Ascending aorta (tissue), 2 donors: ENCODE measurements around the gene TRAF6. TPM values are rescaled to one million over a fixed set of nuclear protein-coding genes. Genes with fewer than 3 reads are reported as not detected.

Source experiments
- DNase-seq, 2 donors: peaks; one replicate each; pipeline ENCODE4 v3.0.0-alpha.2; 2019; ENCODE audit warnings: low spot score in 2 of 2
- H3K27ac ChIP-seq, 2 donors: fragments of 200-600 bp; sonication (generic); one replicate each; pipeline ENCODE4 v1.5.1; 2016 to 2017; ENCODE audit warnings: mild to moderate bottlenecking in 1 of 2
- H3K27me3 ChIP-seq: fragments of 200-600 bp; sonication (generic); one replicate; pipeline ENCODE4 v1.5.1; 2017
- H3K36me3 ChIP-seq, 2 donors: fragments of 200-600 bp; sonication (generic); one replicate each; pipeline ENCODE4 v1.5.1; 2016
- H3K4me1 ChIP-seq, 2 donors: fragments of 200-600 bp; sonication (generic); one replicate each; pipeline ENCODE4 v1.5.1; 2016 to 2017; ENCODE audit warnings: mild to moderate bottlenecking in 1 of 2
- H3K4me3 ChIP-seq, 2 donors: fragments of 200-600 bp; sonication (generic); one replicate each; pipeline ENCODE4 v1.5.1; 2016 to 2017; ENCODE audit warnings: mild to moderate bottlenecking in 1 of 2
- H3K9me3 ChIP-seq, 2 donors: fragments of 200-600 bp; sonication (generic); one replicate each; pipeline ENCODE4 v1.5.1; 2016
- intact Hi-C: fragments of 100-400 bp; cut with DNase I; formaldehyde crosslinking; loops from one replicate; pipeline ENCODE4 v1.15.1; 2023
- total RNA-seq: library from RNA; depleted of rRNA; stranded (reverse); fragments of >200 nt; gene quantifications from one replicate; pipeline ENCODE4 v1.1.0, GENCODE V29; 2016
- TF ChIP-seq, protein P1 (sequence below), 3 experiments: fragments of 200-600 bp in 2 of 3; fragments of 450-650 bp in 1 of 3; sonication (generic) in 2 of 3; IDR thresholded peaks; one replicate each; pipeline ENCODE4 v1.5.1; 2016 to 2019; ENCODE audit warnings: antibody characterized with exemption in 3 of 3, mild to moderate bottlenecking in 1 of 3, moderate library complexity in 1 of 3

The TRAF6 gene
- total RNA-seq, 1 donor from 2014 or later, result 4.8 TPM

- no peak overlapping the region for H3K4me3 ChIP-seq
- no peak for DNase-seq
- no peaks in the 10 kb centered on the region for H3K9me3 ChIP-seq
- H3K27me3 ChIP-seq, result no peaks in the 10 kb centered on the region
- H3K27ac ChIP-seq, result no peak overlapping the region
- TF ChIP-seq, protein P1, sequence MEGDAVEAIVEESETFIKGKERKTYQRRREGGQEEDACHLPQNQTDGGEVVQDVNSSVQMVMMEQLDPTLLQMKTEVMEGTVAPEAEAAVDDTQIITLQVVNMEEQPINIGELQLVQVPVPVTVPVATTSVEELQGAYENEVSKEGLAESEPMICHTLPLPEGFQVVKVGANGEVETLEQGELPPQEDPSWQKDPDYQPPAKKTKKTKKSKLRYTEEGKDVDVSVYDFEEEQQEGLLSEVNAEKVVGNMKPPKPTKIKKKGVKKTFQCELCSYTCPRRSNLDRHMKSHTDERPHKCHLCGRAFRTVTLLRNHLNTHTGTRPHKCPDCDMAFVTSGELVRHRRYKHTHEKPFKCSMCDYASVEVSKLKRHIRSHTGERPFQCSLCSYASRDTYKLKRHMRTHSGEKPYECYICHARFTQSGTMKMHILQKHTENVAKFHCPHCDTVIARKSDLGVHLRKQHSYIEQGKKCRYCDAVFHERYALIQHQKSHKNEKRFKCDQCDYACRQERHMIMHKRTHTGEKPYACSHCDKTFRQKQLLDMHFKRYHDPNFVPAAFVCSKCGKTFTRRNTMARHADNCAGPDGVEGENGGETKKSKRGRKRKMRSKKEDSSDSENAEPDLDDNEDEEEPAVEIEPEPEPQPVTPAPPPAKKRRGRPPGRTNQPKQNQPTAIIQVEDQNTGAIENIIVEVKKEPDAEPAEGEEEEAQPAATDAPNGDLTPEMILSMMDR (IDR thresholded peaks at IDR 0.05), result no peak
- no peaks in the 10 kb centered on the region for H3K4me1 ChIP-seq
- intact Hi-C loops, result no loop called here
- H3K36me3 ChIP-seq, result no peaks in the 10 kb centered on the region
Observed at GRCh38 chr11:36441610-36442208, 68.4 kb downstream of the TRAF6 start.

DNA sequence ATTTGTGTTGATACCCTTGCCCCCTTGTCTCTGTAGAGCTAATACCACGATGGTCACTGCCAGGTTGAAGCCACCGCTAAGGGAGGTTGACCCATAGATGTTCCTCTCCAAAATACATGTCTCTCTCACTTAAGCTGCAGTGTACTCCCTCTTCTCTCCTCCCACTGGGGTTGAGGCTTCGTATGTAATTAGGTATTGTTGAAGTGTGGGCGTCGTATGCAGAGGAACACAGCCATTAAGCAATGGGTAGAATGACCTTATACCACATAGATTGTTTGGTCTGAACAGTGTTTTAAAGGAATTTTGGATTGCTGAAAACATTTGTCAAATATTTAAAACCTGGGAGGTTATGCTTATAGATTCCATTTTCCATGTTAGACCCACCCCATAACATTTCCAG, 71.9 kb downstream of the TRAF6 start:
- H3K4me1 ChIP-seq, result no peaks in the 10 kb centered on the region
- intact Hi-C loops, result no loop called here
- no peaks in the 10 kb centered on the region for H3K36me3 ChIP-seq
- H3K27me3 ChIP-seq, result no peaks in the 10 kb centered on the region
- H3K27ac ChIP-seq, result no peak overlapping the region
- TF ChIP-seq, protein P1 (IDR thresholded peaks at IDR 0.05), result no peak
- no peak for DNase-seq
- H3K4me3 ChIP-seq, result no peak overlapping the region
- no peaks in the 10 kb centered on the region for H3K9me3 ChIP-seq

GRCh38 chr11:36437413-36437812, 72.7 kb downstream of the TRAF6 start:
- Histone ChIP-seq H3K27me3 (no peaks in the 10 kb centered on the region), H3K9me3 (no peaks in the 10 kb centered on the region), H3K4me1 (no peaks in the 10 kb centered on the region), H3K4me3 (no peak overlapping the region), H3K27ac (no peak overlapping the region), H3K36me3 (no peaks in the 10 kb centered on the region)
- no peak for DNase-seq
- TF ChIP-seq, protein P1 (IDR thresholded peaks at IDR 0.05), result no peak
- intact Hi-C loops, result no loop called here

Other genes with a start within 250 kb of the TRAF6 start
- 69.2 TPM for gene COMMD9, start 220.8 kb downstream of the TRAF6 start, total RNA-seq
- gene PRR5L, start 214.0 kb downstream of the TRAF6 start, total RNA-seq, result 32.5 TPM
- gene RAG1, start 57.7 kb upstream of the TRAF6 start, total RNA-seq, result under 0.01 TPM
- 7.1 TPM for gene IFTAP, start 84.2 kb upstream of the TRAF6 start, total RNA-seq
- gene RAG2, start 88.0 kb upstream of the TRAF6 start, total RNA-seq, result not detected